Mesendoderm (in vitro differentiated cells): Measurements from ENCODE around the gene DGKH.

Experiments used
- DNase-seq: peaks from one replicate; pipeline ENCODE4 v3.0.0; 2013
- H2AK5ac ChIP-seq: 2 replicates; pipeline ENCODE4 v1.6.1; 2013; ENCODE audit warnings: low read length, inconsistent platforms
- H2BK120ac ChIP-seq: 2 replicates; pipeline ENCODE4 v1.6.1; 2013; ENCODE audit warnings: low read depth, mild to moderate bottlenecking, low read length, moderate library complexity, mixed read lengths
- H2BK15ac ChIP-seq: replicated peaks from 2 replicates; pipeline ENCODE4 v1.6.1; 2013; ENCODE audit warnings: low read depth, mild to moderate bottlenecking, moderate library complexity
- H2BK5ac ChIP-seq: 2 replicates; pipeline ENCODE4 v1.6.1; 2013; ENCODE audit warnings: low read length, inconsistent platforms
- H3K18ac ChIP-seq: 2 replicates; pipeline ENCODE4 v1.6.1; 2013; ENCODE audit warnings: mild to moderate bottlenecking, low read length, mixed read lengths
- H3K23ac ChIP-seq: one replicate; pipeline ENCODE4 v1.6.1; 2013; ENCODE audit warnings: low read length
- H3K27ac ChIP-seq: 2 replicates; pipeline ENCODE4 v1.5.1; 2013; ENCODE audit warnings: low read depth, mild to moderate bottlenecking, inconsistent platforms, low read length, moderate library complexity
- H3K27me3 ChIP-seq: 2 replicates; pipeline ENCODE4 v1.6.1; 2013; ENCODE audit warnings: low read length, control low read depth, mild to moderate bottlenecking, inconsistent platforms; ENCODE audit not compliant: insufficient read depth, poor library complexity
- H3K36me3 ChIP-seq: 2 replicates; pipeline ENCODE4 v1.6.1; 2013; ENCODE audit warnings: low read length, inconsistent platforms; ENCODE audit not compliant: control insufficient read depth, insufficient read depth
- H3K4ac ChIP-seq: one replicate; pipeline ENCODE4 v1.6.1; 2013; ENCODE audit warnings: low read depth, mild to moderate bottlenecking, low read length, moderate library complexity
- H3K4me1 ChIP-seq: 2 replicates; pipeline ENCODE4 v1.6.1; 2013; ENCODE audit warnings: low read depth, low read length, inconsistent platforms; ENCODE audit not compliant: control insufficient read depth
- H3K4me2 ChIP-seq: 2 replicates; pipeline ENCODE4 v1.6.1; 2013; ENCODE audit warnings: low read length
- H3K4me3 ChIP-seq: 2 replicates; pipeline ENCODE4 v1.5.1; 2013; ENCODE audit warnings: mild to moderate bottlenecking, low read length
- H3K56ac ChIP-seq: one replicate; pipeline ENCODE4 v1.6.1; 2013; ENCODE audit warnings: low read length
- H3K79me1 ChIP-seq: 2 replicates; pipeline ENCODE4 v1.6.1; 2013; ENCODE audit warnings: low read length, inconsistent platforms
- H3K79me2 ChIP-seq: 2 replicates; pipeline ENCODE4 v1.6.1; 2013; ENCODE audit warnings: mild to moderate bottlenecking, low read length; ENCODE audit not compliant: control insufficient read depth, insufficient read depth
- H3K9ac ChIP-seq: 2 replicates; pipeline ENCODE4 v1.6.1; 2013; ENCODE audit warnings: low read length, inconsistent platforms
- H4K5ac ChIP-seq: one replicate; pipeline ENCODE4 v1.6.1; 2013; ENCODE audit warnings: low read length
- H4K8ac ChIP-seq: one replicate; pipeline ENCODE4 v1.6.1; 2013; ENCODE audit warnings: low read depth, mild to moderate bottlenecking, control low read depth, low read length, moderate library complexity
- WGBS: extraction: QIAGEN DNeasy Blood & Tissue Kit; methylation state at CpG from one replicate; pipeline ENCODE4 v1.1.7; 2013; ENCODE audit warnings: low lambda C conversion rate, missing lambda C conversion rate; ENCODE audit not compliant: insufficient coverage; ENCODE audit errors: extremely low coverage; 5-methylcytosine and 5-hydroxymethylcytosine counted together

The DGKH gene

DNA sequence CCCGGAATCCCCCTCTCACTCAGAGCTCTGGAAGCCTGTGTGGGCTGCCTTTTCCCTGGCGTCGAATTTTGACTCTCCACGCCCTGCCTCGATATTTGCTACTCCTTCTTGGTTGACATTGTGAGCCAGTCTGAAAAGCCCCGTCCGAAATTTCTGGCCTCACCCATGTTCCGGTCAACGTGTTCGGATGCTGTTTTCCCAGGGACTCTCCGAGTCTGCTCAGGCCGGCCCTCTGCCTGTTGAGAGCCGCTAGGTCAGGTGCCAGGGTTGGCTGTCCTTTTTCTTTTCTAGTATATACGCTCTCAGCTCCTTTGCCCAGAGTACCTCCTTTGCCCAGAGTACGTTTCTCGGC is 6.8 kb upstream of the DGKH start:
- no peak overlapping the region for H3K4ac ChIP-seq
- peak overlapping the region; percentile 95 for H3K56ac ChIP-seq
- H3K79me2 ChIP-seq = no peaks in the 10 kb centered on the region
- peaks cover 3% of the 10 kb centered on the region for H3K27me3 ChIP-seq
- no peak overlapping the region for H2BK5ac ChIP-seq
- WGBS = no CpG with 5 or more reads among the region's 16 CpGs
- H3K9ac ChIP-seq = peak overlapping the region; percentile 83
- no peaks in the 10 kb centered on the region for H3K36me3 ChIP-seq
- peaks cover 5% of the 10 kb centered on the region for H3K4me1 ChIP-seq
- H3K4me2 ChIP-seq = peak overlapping the region; percentile 99
- no peak overlapping the region for H3K18ac ChIP-seq
- no peak overlapping the region for H3K27ac ChIP-seq
- no peak overlapping the region for H2AK5ac ChIP-seq
- H3K23ac ChIP-seq = no peak overlapping the region
- no peak overlapping the region for H2BK15ac ChIP-seq
- H3K79me1 ChIP-seq = peaks cover 2% of the 10 kb centered on the region
- H4K5ac ChIP-seq = no peak overlapping the region
- H4K8ac ChIP-seq = no peak overlapping the region
- peak overlapping the region; percentile 87 for H3K4me3 ChIP-seq
- no peak overlapping the region for H2BK120ac ChIP-seq
- DNase-seq = peak; percentile 86

DNA sequence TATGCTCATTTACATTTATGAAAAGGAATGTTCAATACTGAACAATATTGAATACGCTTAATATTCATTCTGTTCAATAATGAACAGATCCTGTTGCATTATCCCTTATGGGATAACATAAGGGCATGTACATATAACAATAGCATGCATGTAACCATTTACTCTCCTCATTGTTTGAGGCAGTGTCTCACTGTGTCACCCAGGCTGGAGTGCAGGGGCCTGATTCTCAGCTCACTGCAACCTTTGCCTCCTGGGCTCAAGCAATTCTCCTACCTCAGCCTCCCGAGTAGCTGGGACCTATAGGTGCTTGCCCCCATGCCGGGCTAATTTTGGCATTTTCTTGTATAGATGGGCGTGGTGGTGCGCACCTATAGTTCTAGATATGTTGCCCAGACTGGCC is 4.8 kb upstream of the DGKH start:
- Histone ChIP-seq H2AK5ac (no peak overlapping the region), H4K8ac (no peak overlapping the region), H3K4me3 (no peak overlapping the region), H3K4me1 (peaks cover 5% of the 10 kb centered on the region), H2BK120ac (no peak overlapping the region), H3K4ac (no peak overlapping the region), H4K5ac (no peak overlapping the region), H3K27me3 (no peaks in the 10 kb centered on the region), H3K79me1 (peaks cover 2% of the 10 kb centered on the region), H3K4me2 (no peak overlapping the region), H3K27ac (no peak overlapping the region), H3K23ac (no peak overlapping the region), H2BK5ac (no peak overlapping the region), H2BK15ac (no peak overlapping the region), H3K18ac (no peak overlapping the region), H3K36me3 (no peaks in the 10 kb centered on the region), H3K56ac (no peak overlapping the region), H3K9ac (no peak overlapping the region), H3K79me2 (no peaks in the 10 kb centered on the region)
- DNase-seq = no peak
- no CpG with 5 or more reads among the region's 5 CpGs for WGBS

DNA sequence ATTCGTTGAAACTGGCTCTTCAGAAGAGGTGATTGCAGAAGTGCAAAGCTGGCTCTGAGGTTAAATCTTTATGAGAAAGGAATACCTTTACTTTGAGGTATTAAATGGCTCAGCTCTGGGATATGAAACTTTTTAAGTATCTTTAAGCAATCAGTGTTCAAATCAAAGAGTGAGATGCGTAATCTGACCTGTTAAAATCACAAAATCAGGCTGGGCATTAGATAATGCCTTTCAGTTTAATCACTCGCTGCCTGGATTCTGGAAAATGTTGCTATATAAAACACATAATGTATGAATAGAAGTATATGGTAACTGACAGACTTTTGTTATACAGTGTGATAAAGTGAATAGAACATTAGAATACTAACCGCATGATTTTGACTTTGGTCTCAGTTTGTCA is 2.0 kb upstream of the DGKH start:
- no peaks in the 10 kb centered on the region for H3K27me3 ChIP-seq
- H2AK5ac ChIP-seq = no peak overlapping the region

DNA sequence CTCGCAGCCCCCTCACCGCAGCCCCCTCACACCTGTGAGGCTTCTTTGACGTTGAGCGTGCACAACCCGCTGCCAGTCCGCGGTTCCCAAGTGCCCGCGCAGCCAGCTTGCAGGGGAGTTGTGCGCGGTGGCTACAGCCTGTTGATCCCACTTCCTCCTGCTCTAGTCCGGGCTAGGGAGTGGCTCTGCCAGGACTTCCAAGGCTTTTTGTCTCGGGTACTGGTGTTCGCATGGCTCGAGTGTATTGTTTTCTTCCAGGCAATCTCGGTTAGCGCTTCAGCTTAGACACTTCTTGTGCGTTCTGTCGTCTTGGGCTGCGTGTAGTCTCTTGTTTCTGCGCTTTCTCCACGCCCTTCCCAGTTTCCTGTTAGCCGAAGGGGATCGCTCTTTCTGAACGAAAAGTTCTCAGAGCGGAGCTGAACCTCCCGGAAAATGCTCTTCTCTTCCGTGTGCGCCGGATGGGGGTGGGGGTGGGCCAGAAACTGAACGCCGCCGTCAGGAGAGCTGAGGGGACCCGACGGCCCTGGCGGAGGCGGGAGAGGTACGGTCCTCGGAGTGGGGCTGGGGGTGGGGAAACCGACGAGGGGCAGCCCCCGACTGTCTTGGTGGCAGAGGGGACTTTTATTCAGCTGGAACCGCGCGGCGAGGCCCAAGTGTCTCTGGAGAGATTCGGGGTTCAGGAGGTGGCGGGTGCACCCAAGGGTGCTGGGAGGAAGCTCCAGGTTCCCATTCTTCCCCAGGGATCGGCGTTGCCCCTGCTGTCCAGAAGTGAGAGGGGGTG is 697 bp upstream of the DGKH start:
- no CpG with 5 or more reads among the region's 50 CpGs for WGBS
- no peaks in the 10 kb centered on the region for H3K27me3 ChIP-seq
- peak overlapping the region; percentile 9 for H3K27ac ChIP-seq
- H4K8ac ChIP-seq = no peak overlapping the region
- no peak overlapping the region for H2AK5ac ChIP-seq
- no peak overlapping the region for H4K5ac ChIP-seq
- no peaks in the 10 kb centered on the region for H3K36me3 ChIP-seq
- no peak overlapping the region for H2BK120ac ChIP-seq
- no peak overlapping the region for H3K23ac ChIP-seq
- H3K4me2 ChIP-seq = peak overlapping the region; percentile 93
- H2BK5ac ChIP-seq = no peak overlapping the region
- H3K4me3 ChIP-seq = peak overlapping the region; percentile 77
- H3K79me2 ChIP-seq = no peaks in the 10 kb centered on the region
- H2BK15ac ChIP-seq = no peak overlapping the region
- H3K79me1 ChIP-seq = no peaks in the 10 kb centered on the region
- peak overlapping the region; percentile 80 for H3K9ac ChIP-seq
- no peak overlapping the region for H3K4ac ChIP-seq
- peak overlapping the region; percentile 90 for H3K56ac ChIP-seq
- H3K18ac ChIP-seq = peak overlapping the region; percentile 52
- H3K4me1 ChIP-seq = no peaks in the 10 kb centered on the region
- peak; percentile 79 for DNase-seq

More for the DNA sequence above, 2.0 kb upstream of the DGKH start:
- Histone ChIP-seq H3K4me1 (peaks cover 2% of the 10 kb centered on the region), H2BK15ac (no peak overlapping the region), H2BK120ac (no peak overlapping the region), H3K23ac (no peak overlapping the region), H3K4me3 (no peak overlapping the region), H3K79me2 (no peaks in the 10 kb centered on the region), H2BK5ac (no peak overlapping the region), H3K27ac (no peak overlapping the region), H3K18ac (no peak overlapping the region), H4K5ac (no peak overlapping the region), H4K8ac (no peak overlapping the region), H3K4me2 (no peak overlapping the region), H3K36me3 (no peaks in the 10 kb centered on the region), H3K9ac (no peak overlapping the region), H3K79me1 (no peaks in the 10 kb centered on the region), H3K4ac (no peak overlapping the region), H3K56ac (no peak overlapping the region)
- DNase-seq = no peak
- no CpG with 5 or more reads among the region's 4 CpGs for WGBS

DNA sequence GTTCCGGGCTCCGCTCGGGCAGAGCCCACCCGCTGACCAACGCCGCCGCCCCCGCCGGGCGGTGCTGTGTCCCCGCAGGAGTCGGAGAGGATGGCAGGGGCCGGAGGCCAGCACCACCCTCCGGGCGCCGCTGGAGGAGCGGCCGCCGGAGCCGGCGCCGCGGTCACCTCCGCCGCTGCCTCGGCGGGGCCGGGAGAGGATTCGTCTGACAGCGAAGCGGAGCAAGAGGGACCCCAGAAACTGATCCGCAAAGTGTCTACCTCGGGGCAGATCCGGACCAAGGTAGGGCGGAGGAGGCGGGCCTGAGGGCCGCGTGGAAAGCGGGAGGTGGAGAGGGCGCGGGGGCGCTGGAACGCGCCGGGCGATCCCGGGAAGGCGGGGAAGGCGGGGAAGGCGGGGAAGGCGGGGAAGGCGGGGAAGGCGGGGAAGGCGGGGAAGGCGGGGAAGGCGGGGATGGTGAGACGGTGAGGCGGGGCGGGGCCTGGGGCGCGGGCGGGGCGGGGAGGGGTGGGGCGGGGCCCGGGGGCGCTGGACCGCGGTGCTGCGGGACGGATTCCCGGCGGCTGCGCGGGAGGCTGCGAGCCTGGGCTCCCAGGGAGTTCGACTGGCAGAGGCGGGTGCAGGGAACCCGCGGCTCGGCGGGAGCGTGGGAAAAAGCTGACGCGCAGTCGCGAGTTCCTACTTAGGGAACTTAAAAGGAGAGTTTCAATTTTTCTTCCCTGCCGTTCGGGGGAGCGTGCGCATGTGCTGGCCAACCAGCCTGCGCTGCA is 421 bp downstream of the DGKH start:
- Histone ChIP-seq H2BK5ac (no peak overlapping the region), H4K5ac (no peak overlapping the region), H2BK15ac (no peak overlapping the region), H3K79me1 (no peaks in the 10 kb centered on the region), H2BK120ac (no peak overlapping the region), H3K4me3 (peak overlapping the region; percentile 77), H3K18ac (peak overlapping the region; percentile 86), H3K4ac (peak overlapping the region; percentile 65), H3K4me1 (no peaks in the 10 kb centered on the region), H3K27me3 (no peaks in the 10 kb centered on the region), H3K27ac (peak overlapping the region; percentile 65), H3K79me2 (no peaks in the 10 kb centered on the region), H3K36me3 (no peaks in the 10 kb centered on the region), H2AK5ac (no peak overlapping the region), H3K56ac (peak overlapping the region; percentile 99), H3K23ac (peak overlapping the region; percentile 89), H3K4me2 (peak overlapping the region; percentile 100), H4K8ac (no peak overlapping the region), H3K9ac (peak overlapping the region; percentile 92)
- DNase-seq = peak; percentile 65
- no CpG with 5 or more reads among the region's 91 CpGs for whole genome bisulfite sequencing
